Cardiac septum (tissue), 1 donor: Measurements from ENCODE around the gene CTSZ. TPM values are rescaled to one million over a fixed set of nuclear protein-coding genes. Genes with fewer than 3 reads are reported as not detected.
"Not testable (repeated sequence)": the region's sequence is repeated elsewhere in the genome, so short reads cannot be mapped to it uniquely, and the experiment has no call there.

Experiments used
- DNase-seq: peaks from one replicate; pipeline ENCODE4 v3.0.0-alpha.2; 2020; ENCODE audit warnings: low spot score
- intact Hi-C: fragments of 100-400 bp; cut with DNase I; formaldehyde crosslinking; loops from one replicate; pipeline ENCODE4 v1.14.0; 2022
- total RNA-seq: library from RNA; stranded (reverse); fragmentation: NEBNext Ultra II Directional; extraction: Animal tissue kit (Norgen Biotek cat#: 25700); gene quantifications from one replicate; pipeline ENCODE4 v1.2.1, GENCODE V29; 2021
- donor health status: DM: no; HTN: no; CAD: no.

CTSZ gene
- total RNA-seq, 1 donor from 2014 or later = 157 TPM

DNA sequence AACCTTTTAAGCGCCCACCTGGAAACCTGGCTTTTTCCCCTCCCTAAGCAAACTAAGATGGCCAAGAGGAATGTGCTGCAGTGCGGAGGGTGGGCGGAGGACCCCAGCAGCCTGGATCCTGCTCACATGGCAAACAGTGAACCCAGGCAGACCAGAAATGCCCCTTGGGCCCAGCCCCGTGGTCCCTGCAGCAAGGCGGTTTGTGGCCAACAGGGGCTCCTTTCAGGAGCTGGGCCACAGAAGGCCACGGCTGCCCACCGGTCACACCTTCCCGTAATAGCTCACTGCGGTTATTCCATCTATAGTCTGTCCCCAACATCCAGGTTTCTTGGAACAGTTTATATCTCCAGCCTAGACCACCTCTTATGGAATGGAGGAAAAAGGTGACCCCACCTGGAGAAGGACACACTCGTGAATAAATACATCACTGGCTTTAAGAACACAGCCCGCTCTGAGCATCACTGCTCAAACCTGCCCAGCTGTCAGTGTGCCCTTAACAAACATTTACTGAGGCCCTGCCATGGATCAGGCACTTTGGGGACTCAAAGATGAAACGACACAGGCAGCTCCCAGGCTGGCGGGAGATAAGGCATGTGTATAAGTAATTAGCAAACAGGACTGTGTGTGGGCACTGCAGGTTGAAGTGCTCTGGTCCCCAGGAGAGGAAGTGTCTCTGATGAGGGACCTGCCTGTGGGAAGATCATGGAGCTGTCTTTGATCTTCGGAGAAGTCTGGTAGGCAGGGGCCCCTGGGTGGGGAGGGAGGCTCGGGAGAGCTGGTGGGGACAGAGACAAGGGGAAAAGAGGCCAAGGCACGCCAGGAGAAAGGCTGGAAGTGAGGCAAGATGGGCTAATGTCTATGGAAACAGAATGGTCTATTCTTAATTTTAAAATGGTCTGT, 9.0 kb upstream of the CTSZ start:
- DNase-seq = no peak
- intact Hi-C loops = no loop called here

DNA sequence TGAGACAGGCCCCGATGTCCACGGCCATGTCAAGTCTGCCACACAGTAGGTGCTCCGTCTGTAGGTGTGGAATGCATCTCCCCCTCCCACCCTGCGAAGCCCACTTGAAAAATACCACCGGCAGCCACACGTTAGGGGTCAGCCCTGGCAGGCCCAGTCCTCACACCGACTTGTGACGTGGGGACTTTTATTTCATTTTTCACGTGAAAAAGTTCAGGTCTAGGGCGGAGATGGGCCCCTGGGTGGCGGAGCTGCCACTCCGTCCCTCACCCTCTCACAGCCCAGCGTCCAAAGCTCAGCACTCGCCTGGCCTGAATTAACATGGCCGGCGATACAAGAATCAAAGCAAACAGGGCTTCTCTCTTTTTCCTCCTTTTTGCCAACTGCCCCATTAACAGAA, 8.4 kb upstream of the CTSZ start:
- intact Hi-C loops = no loop called here
- DNase-seq = no peak

DNA sequence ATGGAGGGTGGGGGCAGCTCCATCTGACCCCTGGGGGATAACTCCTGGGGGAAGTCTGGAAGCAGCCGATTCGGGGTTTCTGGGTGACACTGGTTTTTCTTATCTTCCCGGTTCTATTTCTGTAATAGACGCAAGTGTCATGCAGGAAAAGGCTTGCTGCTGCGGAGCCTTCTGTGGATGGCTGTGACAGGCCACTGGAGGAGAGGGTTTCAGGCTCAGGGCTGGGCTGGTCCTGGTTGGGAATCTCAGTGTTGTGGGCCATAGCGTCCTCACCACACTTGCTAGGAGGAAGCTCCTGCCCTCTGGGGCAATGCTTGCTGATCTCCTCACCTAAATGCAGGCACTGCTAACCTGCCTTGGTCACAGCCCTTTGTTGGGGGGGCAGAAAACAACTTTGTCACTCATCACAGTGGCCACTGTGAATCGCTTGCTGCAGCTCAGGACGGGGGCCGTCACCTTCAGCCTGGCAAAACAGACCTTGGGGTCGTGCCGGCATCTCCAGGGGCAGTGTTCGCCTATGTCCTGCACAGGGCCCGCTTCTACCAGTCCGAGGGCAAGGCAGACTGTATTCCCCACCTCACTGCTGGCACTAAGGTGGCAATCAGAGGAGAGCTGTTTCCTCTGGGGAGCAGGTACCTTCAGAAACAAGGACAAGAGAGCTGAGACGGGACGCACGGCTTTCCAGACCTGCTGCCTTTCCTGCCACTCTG, 7.8 kb upstream of the CTSZ start:
- no peak for DNase-seq
- intact Hi-C loops = no loop called here

GRCh38 chr20:59013959-59014608, 7.0 kb upstream of the CTSZ start:
- intact Hi-C loops = no loop called here
- no peak for DNase-seq

DNA sequence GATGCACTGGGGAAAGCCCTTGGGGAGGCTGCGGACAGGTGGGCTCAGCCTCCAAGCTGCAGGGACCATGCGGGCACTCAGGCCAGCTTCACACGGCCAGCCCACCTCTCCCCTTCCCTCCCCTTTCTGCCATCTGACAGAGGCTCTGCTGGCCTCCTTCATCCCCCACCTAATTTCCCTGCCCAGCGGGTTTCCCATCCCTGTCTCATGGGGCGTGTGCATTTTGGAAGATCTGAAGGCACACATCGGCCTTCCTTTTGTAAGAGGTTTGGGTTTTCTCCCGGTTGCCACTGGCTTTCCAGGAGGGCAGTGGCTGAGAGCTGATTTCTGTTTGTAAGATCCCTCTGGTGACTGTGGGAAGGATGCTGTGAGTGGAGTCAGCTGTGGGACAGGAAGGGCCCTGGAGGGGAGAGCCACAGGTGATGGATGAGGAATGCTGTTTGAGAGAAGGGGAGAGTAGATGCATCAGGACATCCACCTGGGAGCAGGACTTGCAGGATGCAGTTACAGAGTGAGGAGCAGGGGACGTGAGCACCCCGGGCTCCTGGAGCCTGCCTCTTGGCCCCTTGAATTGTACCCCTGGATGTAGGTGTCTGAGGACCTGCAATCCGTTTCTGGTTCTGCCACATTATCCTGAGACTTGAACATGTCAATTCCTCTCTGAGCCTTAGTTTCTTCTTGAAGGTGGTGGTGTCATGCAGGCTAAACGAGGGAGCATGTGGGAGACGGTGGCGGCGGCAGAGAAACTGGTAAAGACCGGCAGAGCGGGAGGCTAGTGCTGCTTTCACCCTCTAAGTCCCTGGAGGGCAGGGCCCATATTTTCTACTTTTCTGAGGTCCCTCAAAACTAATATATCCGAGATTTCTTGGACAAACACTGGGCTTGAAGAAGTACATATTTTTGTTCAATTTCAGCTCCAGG, 6.2 kb upstream of the CTSZ start:
- intact Hi-C loops = no loop called here
- DNase-seq = no peak

GRCh38 chr20:59011874-59012157, 4.8 kb upstream of the CTSZ start:
- intact Hi-C loops, DNase-seq: not testable (repeated sequence)

GRCh38 chr20:59010995-59011873, 4.2 kb upstream of the CTSZ start:
- intact Hi-C loops = no loop called here
- DNase-seq = no peak

DNA sequence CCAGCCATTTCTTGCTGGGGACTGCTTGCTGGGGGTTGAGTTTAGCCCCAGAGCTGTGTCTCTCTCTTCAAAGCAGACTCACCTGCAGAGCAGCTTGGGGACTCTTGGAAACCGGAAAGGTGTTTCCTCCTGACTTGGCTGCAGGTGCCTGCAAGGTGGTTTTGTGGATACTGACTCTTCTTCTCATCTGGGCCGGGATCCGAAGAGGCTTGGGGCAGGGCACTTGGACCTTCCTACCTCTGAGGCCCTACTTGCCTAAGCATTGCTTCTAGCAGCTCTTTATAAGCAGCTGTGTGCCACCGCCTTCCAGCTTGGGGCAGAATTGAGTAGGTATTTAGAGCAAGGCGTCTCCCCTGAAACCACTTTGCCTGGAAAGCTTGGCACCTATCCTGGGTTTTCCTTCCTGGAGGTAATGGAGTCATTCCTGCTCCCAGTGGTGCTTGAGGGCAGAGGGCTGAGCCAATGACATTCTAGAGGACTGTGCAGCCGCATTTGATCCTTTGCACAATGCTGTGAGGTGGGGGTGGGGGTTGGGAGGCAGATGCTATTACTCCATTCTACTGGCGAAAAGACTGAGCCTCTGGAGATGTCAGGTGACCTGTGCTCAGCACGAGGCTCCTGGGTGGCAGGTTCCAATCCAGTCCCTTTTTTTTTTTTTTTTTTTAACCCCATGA, 3.4 kb upstream of the CTSZ start:
- intact Hi-C loops = no loop called here
- DNase-seq = no peak

GRCh38 chr20:59008715-59009336, 1.8 kb upstream of the CTSZ start:
- intact Hi-C loops = loop anchor here (10.0 kb wide), 1 partner anchor 114 kb away; no protein-coding TSS in a partner anchor
- no peak for DNase-seq

DNA sequence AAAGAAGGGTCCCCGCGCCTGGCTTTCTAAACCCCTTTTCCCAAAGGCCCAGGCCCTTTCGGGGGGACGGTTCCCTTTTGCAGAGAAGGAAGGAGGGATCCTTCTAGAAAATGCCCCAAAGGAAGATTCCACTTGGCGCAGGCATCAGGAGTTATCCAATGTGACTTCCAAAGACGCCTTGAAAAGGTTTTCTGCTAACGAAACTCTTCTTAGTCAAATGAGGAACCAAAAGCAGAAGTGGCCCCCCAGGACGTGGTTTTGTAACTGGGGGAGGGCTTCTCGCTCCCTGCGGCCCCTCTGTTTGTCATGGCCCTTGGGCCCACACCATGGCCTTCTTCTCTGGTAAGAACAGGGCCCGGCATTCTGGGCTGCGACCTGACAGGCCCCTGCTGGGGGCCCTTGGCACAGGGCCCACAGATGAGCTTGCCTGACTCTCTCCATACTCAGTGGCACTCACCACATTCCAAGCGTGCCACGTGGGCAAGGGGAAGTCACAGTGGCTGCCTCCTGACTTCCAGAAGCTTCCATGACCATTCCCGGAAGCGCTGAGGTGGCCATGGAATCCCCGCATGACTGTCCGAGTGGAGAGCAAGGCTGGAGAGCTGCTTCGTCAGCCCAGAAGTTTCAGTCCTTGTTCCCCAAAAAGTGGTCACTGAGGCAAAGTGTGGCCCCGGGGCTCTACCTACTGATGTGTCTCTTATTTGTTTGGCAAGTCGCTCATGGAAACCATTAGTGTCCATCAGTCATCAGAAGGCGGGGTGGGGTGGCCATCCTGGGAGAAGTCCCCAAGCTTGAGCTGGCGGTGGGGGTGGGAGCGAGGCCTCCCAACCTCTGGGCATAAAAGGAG, 834 bp upstream of the CTSZ start:
- DNase-seq = no peak
- intact Hi-C loops = loop anchor here (10.0 kb wide), 1 partner anchor 113 kb away; no protein-coding TSS in a partner anchor

DNA sequence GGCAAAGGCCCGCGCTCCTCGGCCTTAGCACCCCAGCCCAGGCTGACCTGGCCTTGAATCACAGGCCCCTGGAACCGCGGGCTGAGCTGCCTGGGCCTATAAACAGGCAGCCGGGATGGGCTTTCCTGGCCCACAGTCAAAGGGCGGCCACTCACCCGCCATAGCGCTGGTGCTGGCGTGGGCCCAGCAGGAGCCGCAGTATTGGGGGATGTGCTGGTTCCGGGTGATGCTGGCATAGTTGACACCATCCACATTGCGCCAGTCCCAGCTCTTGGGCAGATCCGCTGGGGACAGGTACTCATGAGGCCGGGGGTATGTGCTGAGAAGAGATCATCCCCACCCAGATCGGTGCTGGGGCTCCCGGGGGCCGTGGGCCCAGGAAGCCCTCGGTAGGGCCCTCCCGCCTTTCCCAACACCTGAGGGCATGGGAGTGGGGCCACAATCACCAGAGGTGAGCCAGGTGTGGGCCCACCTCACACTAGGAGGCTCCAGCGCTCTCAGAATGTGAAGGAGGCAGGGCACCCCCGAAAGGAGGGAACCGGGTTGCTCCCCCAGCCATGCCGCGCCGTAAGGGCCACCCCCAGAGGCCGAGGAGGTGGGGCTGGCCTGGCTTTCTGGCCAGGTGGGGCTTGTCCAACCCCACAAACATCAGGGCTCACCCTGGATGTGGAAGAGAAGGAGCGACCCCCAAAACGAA, 739 bp downstream of the CTSZ start:
- intact Hi-C loops = loop anchor here (1.0 to 10.0 kb wide), 2 partner anchors 25 to 112 kb away; partner anchors contain the start of gene NELFCD
- no peak for DNase-seq

GRCh38 chr20:59005523-59006166, 1.4 kb downstream of the CTSZ start:
- DNase-seq = no peak
- intact Hi-C loops = loop anchor here (1.0 to 10.0 kb wide), 2 partner anchors 24 to 111 kb away; partner anchors contain the start of gene NELFCD

- intact Hi-C loops = loop anchor here (10.0 kb wide), 1 partner anchor 110 kb away; no protein-coding TSS in a partner anchor
- DNase-seq = peak; percentile 90
Measured at GRCh38 chr20:59004763-59005522, 2.1 kb downstream of the CTSZ start.

DNA sequence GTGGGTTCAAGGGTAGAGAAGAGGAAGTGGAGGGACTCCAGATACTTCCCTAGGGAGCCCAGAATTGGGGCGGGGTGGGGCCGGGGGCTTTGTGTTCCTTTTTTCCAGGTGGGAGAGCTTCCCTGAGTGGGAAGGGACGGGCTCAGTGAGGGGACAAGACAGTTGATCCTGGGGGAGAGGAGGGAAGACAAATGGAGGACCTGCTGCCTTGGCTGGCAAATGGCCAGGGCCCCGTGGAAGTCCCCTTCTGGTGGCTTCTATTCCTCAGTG, 2.6 kb downstream of the CTSZ start:
- DNase-seq = no peak

More for the DNA sequence above, 2.6 kb downstream of the CTSZ start:
- intact Hi-C loops = loop anchor here (10.0 kb wide), 1 partner anchor 110 kb away; no protein-coding TSS in a partner anchor
